Fibroblast of mammary gland (primary cell): ENCODE data around the gene TMEM140.

Source experiments
- DNase-seq: peaks from one replicate; pipeline ENCODE4 v3.0.0-alpha.2; 2010; ENCODE audit warnings: low read depth
- H3K4me3 ChIP-seq: 2 replicates; pipeline ENCODE4 v1.5.1; 2011; ENCODE audit warnings: low read depth, mild to moderate bottlenecking, low read length, moderate library complexity; ENCODE audit not compliant: control insufficient read depth
- CTCF ChIP-seq: conservative IDR thresholded peaks from 2 replicates; pipeline ENCODE4 v1.5.1; 2011; ENCODE audit warnings: low read depth, low read length, inconsistent platforms; ENCODE audit not compliant: control insufficient read depth, insufficient read depth

TMEM140 gene

GRCh38 chr7:135213831-135214230 is 66.0 kb downstream of the TMEM140 start:
- DNase-seq, result no peak
- TF ChIP-seq CTCF, result no peak
- no peak overlapping the region for H3K4me3 ChIP-seq

GRCh38 chr7:135215180-135215579 is 67.3 kb downstream of the TMEM140 start:
- DNase-seq, result no peak
- no peak overlapping the region for H3K4me3 ChIP-seq
- TF ChIP-seq CTCF, result no peak

- TF ChIP-seq CTCF, result no peak
- DNase-seq, result no peak
Observed at GRCh38 chr7:135215698-135216097, 67.8 kb downstream of the TMEM140 start.

More at GRCh38 chr7:135215698-135216097, 67.8 kb downstream of the TMEM140 start:
- H3K4me3 ChIP-seq, result no peak overlapping the region
